Sigmoid colon (tissue), 7 donors: ENCODE data around the gene TBL1XR1. TPM values are rescaled to one million over a fixed set of nuclear protein-coding genes. Genes with fewer than 3 reads are reported as not detected.

ENCODE experiments used
- DNase-seq: peaks from one replicate; pipeline ENCODE4 v3.0.0-alpha.2; 2019
- H3K27ac ChIP-seq, 4 donors: fragments of 200-600 bp; sonication (generic); one replicate each; pipeline ENCODE4 v1.5.1; 2016 to 2019; ENCODE audit warnings: mild to moderate bottlenecking in 1 of 4
- H3K27me3 ChIP-seq, 3 donors: fragments of 200-600 bp; sonication (generic); one replicate each; pipeline ENCODE4 v1.5.1; 2019; ENCODE audit warnings: mild to moderate bottlenecking in 1 of 3
- H3K36me3 ChIP-seq, 4 donors: fragments of 200-600 bp; sonication (generic); one replicate each; pipeline ENCODE4 v1.5.1; 2016 to 2019
- H3K4me1 ChIP-seq, 4 donors: fragments of 200-600 bp; sonication (generic); one replicate each; pipeline ENCODE4 v1.5.1; 2017 to 2019
- H3K4me3 ChIP-seq, 4 donors: fragments of 200-600 bp; sonication (generic); one replicate each; pipeline ENCODE4 v1.5.1; 2017 to 2019; ENCODE audit warnings: mild to moderate bottlenecking in 2 of 4, moderate library complexity in 1 of 4
- H3K9me3 ChIP-seq, 4 donors: fragments of 200-600 bp in 3 of 4; sonication (generic) in 3 of 4; one replicate each; pipeline versions ENCODE4 v1.5.1 to v1.6.1; 2013 to 2019
- CTCF ChIP-seq, 4 experiments: fragments of 450-650 bp in 3 of 4; fragments of 200-600 bp in 1 of 4; IDR thresholded peaks; one replicate each; pipeline ENCODE4 v1.5.1; 2016 to 2019; ENCODE audit warnings: antibody characterized with exemption in 4 of 4, mild to moderate bottlenecking in 3 of 4, moderate library complexity in 2 of 4
- EP300 ChIP-seq, 4 donors: sonication (generic); formaldehyde crosslinking; IDR thresholded peaks; one replicate each; pipeline ENCODE4 v1.6.1; 2017; ENCODE audit warnings: antibody characterized with exemption in 4 of 4
- POLR2A ChIP-seq, 2 donors: fragments of 450-650 bp; IDR thresholded peaks; one replicate each; pipeline ENCODE4 v1.6.1; 2016; ENCODE audit warnings: antibody characterized with exemption in 2 of 2, mild to moderate bottlenecking in 2 of 2, moderate library complexity in 2 of 2
- POLR2AphosphoS5 ChIP-seq, 4 donors: sonication (generic); formaldehyde crosslinking; IDR thresholded peaks; one replicate each; pipeline ENCODE4 v1.6.1; 2017; ENCODE audit warnings: antibody characterized with exemption in 4 of 4
- WGBS, 2 donors: extraction: QIAGEN DNeasy Blood & Tissue Kit; methylation state at CpG; one replicate each; pipeline ENCODE4 v1.1.7; 2013; 5-methylcytosine and 5-hydroxymethylcytosine counted together
- intact Hi-C: fragments of 100-400 bp; cut with DNase I; formaldehyde crosslinking; loops from one replicate; pipeline ENCODE4 v1.15.1; 2023
- polyA plus RNA-seq, 3 donors: library from polyadenylated mRNA; stranded (reverse); fragments of 200-250 nt; gene quantifications; one replicate each; pipeline ENCODE4 v1.2.3, GENCODE V29; 2013
- total RNA-seq, 4 donors: library from RNA; depleted of rRNA; stranded (reverse); fragments of >200 nt; gene quantifications; one replicate each; pipeline ENCODE4 v1.1.0, GENCODE V29; 2016
- donor health status: healthy with polysubstance abuse.
- donor health status: Bipolar disorder and iron deficiency.
- donor health status: healthy.

The TBL1XR1 gene
- total and polyA plus RNA-seq, 7 donors = 20.4 to 131 (median 88.9) TPM

- Histone ChIP-seq H3K27me3 (no peaks in the 10 kb centered on the region), H3K27ac (no peak overlapping the region), H3K9me3 (no peaks in the 10 kb centered on the region), H3K4me1 (peaks cover 0 to 62% (median 33%) of the 10 kb centered on the region in 4 donors), H3K4me3 (no peak overlapping the region), H3K36me3 (no peaks in the 10 kb centered on the region)
- 98% methylated on average over 6 of the region's 6 CpGs for WGBS, 2 donors
- no peak for TF ChIP-seq POLR2A (IDR thresholded peaks at IDR 0.05)
- TF ChIP-seq POLR2AphosphoS5 (IDR thresholded peaks at IDR 0.05) = no peak
- TF ChIP-seq EP300 (IDR thresholded peaks at IDR 0.05) = no peak
- no peak for TF ChIP-seq CTCF (IDR thresholded peaks at IDR 0.05)
- no peak for DNase-seq
- intact Hi-C loops = no loop called here
These were observed 127.6 kb downstream of the TBL1XR1 start for GRCh38 chr3:177069514-177070329.

GRCh38 chr3:177068967-177069366, 128.3 kb downstream of the TBL1XR1 start:
- no peaks in the 10 kb centered on the region for H3K27me3 ChIP-seq
- peaks cover 0 to 60% (median 33%) of the 10 kb centered on the region in 4 donors for H3K4me1 ChIP-seq
- H3K36me3 ChIP-seq = no peaks in the 10 kb centered on the region
- H3K27ac ChIP-seq = no peak overlapping the region
- WGBS, 2 donors = 92 to 93% methylated on average over 3 of the region's 3 CpGs
- no peak overlapping the region for H3K4me3 ChIP-seq
- H3K9me3 ChIP-seq = no peaks in the 10 kb centered on the region
- intact Hi-C loops = no loop called here
- TF ChIP-seq POLR2AphosphoS5 (IDR thresholded peaks at IDR 0.05) (no peak), CTCF (IDR thresholded peaks at IDR 0.05) (no peak), EP300 (IDR thresholded peaks at IDR 0.05) (no peak), POLR2A (IDR thresholded peaks at IDR 0.05) (no peak)
- DNase-seq = no peak

- H3K9me3 ChIP-seq = no peaks in the 10 kb centered on the region
- H3K4me1 ChIP-seq = peaks cover 0 to 67% (median 43%) of the 10 kb centered on the region in 4 donors
- no peak for DNase-seq
- no peak overlapping the region for H3K27ac ChIP-seq
- no peaks in the 10 kb centered on the region for H3K27me3 ChIP-seq
- TF ChIP-seq POLR2AphosphoS5 (IDR thresholded peaks at IDR 0.05) = no peak
- TF ChIP-seq EP300 (IDR thresholded peaks at IDR 0.05) = no peak
- no peak for TF ChIP-seq POLR2A (IDR thresholded peaks at IDR 0.05)
- no peak for TF ChIP-seq CTCF (IDR thresholded peaks at IDR 0.05)
- intact Hi-C loops = no loop called here
- H3K36me3 ChIP-seq = no peaks in the 10 kb centered on the region
- H3K4me3 ChIP-seq = no peak overlapping the region
- WGBS, 2 donors = 85 to 86% methylated on average over 2 of the region's 2 CpGs
These were observed 131.2 kb downstream of the TBL1XR1 start for GRCh38 chr3:177066068-177066467.

- 78 to 87% methylated on average over 3 of the region's 3 CpGs for WGBS, 2 donors
- intact Hi-C loops = no loop called here
These were observed 131.8 kb downstream of the TBL1XR1 start for GRCh38 chr3:177065285-177066033.

More at GRCh38 chr3:177065285-177066033, 131.8 kb downstream of the TBL1XR1 start:
- Histone ChIP-seq H3K9me3 (no peaks in the 10 kb centered on the region), H3K27ac (no peak overlapping the region), H3K36me3 (no peaks in the 10 kb centered on the region), H3K4me1 (peaks cover 0 to 66% (median 42%) of the 10 kb centered on the region in 4 donors), H3K27me3 (no peaks in the 10 kb centered on the region), H3K4me3 (no peak overlapping the region)
- TF ChIP-seq CTCF (IDR thresholded peaks at IDR 0.05) (no peak), EP300 (IDR thresholded peaks at IDR 0.05) (no peak), POLR2A (IDR thresholded peaks at IDR 0.05) (no peak), POLR2AphosphoS5 (IDR thresholded peaks at IDR 0.05) (no peak)
- no peak for DNase-seq
